GM23338 (cell line): ENCODE results near the gene PARL. TPM values are rescaled to one million over a fixed set of nuclear protein-coding genes. Genes with fewer than 3 reads are reported as not detected.
A peak's percentile ranks its signal among the peaks of the same experiment; 100 is the strongest.

Experiments used
- ATAC-seq: fragments of 200-7000 bp; cut with Tn5 transposase; 3 replicates; pipeline ENCODE4 v1.9.1; 2020
- DNase-seq: peaks from one replicate; pipeline ENCODE4 v3.0.0-alpha.2; 2015; ENCODE audit warnings: low spot score
- H2AFZ ChIP-seq: fragments of 200-600 bp; sonication (generic); 2 replicates; pipeline ENCODE4 v1.8.0; 2016; ENCODE audit warnings: antibody characterized with exemption, mild to moderate bottlenecking, moderate library complexity
- H3F3A ChIP-seq: fragments of 200-600 bp; sonication (generic); replicated peaks from 2 replicates; pipeline ENCODE4 v1.8.0; 2017; ENCODE audit warnings: antibody characterized with exemption, mixed run types, low read depth
- H3K27ac ChIP-seq: fragments of 200-600 bp; sonication (generic); 2 replicates; pipeline ENCODE4 v1.6.1; 2016; ENCODE audit warnings: low read depth
- H3K27me3 ChIP-seq: fragments of 200-600 bp; sonication (generic); 2 replicates; pipeline ENCODE4 v1.8.0; 2016; ENCODE audit warnings: mild to moderate bottlenecking, mixed run types, moderate library complexity; ENCODE audit not compliant: insufficient read depth
- H3K36me3 ChIP-seq: fragments of 200-600 bp; sonication (generic); 2 replicates; pipeline ENCODE4 v1.8.0; 2016; ENCODE audit warnings: mild to moderate bottlenecking; ENCODE audit not compliant: insufficient read depth
- H3K4me1 ChIP-seq: fragments of 200-600 bp; sonication (generic); 2 replicates; pipeline ENCODE4 v1.8.0; 2016; ENCODE audit warnings: mild to moderate bottlenecking, moderate library complexity; ENCODE audit not compliant: insufficient read depth
- H3K4me2 ChIP-seq: fragments of 200-600 bp; sonication (generic); 2 replicates; pipeline ENCODE4 v1.7.1; 2017; ENCODE audit warnings: mixed run types
- H3K4me3 ChIP-seq: fragments of 200-600 bp; sonication (generic); 2 replicates; pipeline ENCODE4 v1.6.1; 2016; ENCODE audit warnings: mixed run types
- H3K79me2 ChIP-seq: fragments of 200-600 bp; sonication (generic); replicated peaks from 2 replicates; pipeline ENCODE4 v1.8.0; 2017; ENCODE audit warnings: mild to moderate bottlenecking; ENCODE audit not compliant: insufficient read depth
- H3K9me2 ChIP-seq: fragments of 200-600 bp; sonication (generic); 2 replicates; pipeline ENCODE4 v1.8.0; 2017; ENCODE audit not compliant: insufficient read depth
- H4K20me1 ChIP-seq: fragments of 200-600 bp; sonication (generic); replicated peaks from 2 replicates; pipeline ENCODE4 v1.8.0; 2017; ENCODE audit warnings: mild to moderate bottlenecking; ENCODE audit not compliant: insufficient read depth
- H3K27ac Mint-ChIP-seq: 2 replicates; pipeline ENCODE4 v1.8.0; 2020; ENCODE audit warnings: inconsistent platforms, mild to moderate bottlenecking, moderate library complexity, mixed read lengths
- H3K27me3 Mint-ChIP-seq: 3 replicates; pipeline ENCODE4 v1.8.0; 2022; ENCODE audit warnings: low read depth, mild to moderate bottlenecking, moderate library complexity, mixed read lengths, inconsistent platforms; ENCODE audit not compliant: insufficient read depth, poor library complexity
- H3K36me3 Mint-ChIP-seq: 3 replicates; pipeline ENCODE4 v1.8.0; 2021; ENCODE audit warnings: low read depth, mild to moderate bottlenecking, inconsistent platforms, moderate library complexity, mixed read lengths
- H3K4me1 Mint-ChIP-seq: 3 replicates; pipeline ENCODE4 v1.8.0; 2020; ENCODE audit warnings: mild to moderate bottlenecking, inconsistent platforms, mixed read lengths
- H3K4me3 Mint-ChIP-seq: 3 replicates; pipeline ENCODE4 v1.8.0; 2021; ENCODE audit warnings: moderate library complexity, mild to moderate bottlenecking, inconsistent platforms, mixed read lengths
- H3K9me3 Mint-ChIP-seq: 3 replicates; pipeline ENCODE4 v1.8.0; 2020; ENCODE audit warnings: moderate library complexity, mild to moderate bottlenecking, inconsistent platforms, mixed read lengths
- CREB1 ChIP-seq: fragments of 250-450 bp; sonication (Bioruptor Pico); IDR thresholded peaks from 2 replicates; pipeline ENCODE4 v1.5.0; 2020; ENCODE audit warnings: low read depth, mild to moderate bottlenecking, moderate library complexity
- EZH2 ChIP-seq: fragments of 200-600 bp; sonication (generic); IDR thresholded peaks from one replicate; pipeline ENCODE4 v1.8.0; 2017; ENCODE audit warnings: antibody characterized with exemption, mild to moderate bottlenecking, low read depth; ENCODE audit not compliant: unreplicated experiment
- EZH2phosphoT487 ChIP-seq: fragments of 200-600 bp; sonication (generic); IDR thresholded peaks from one replicate; pipeline ENCODE4 v1.8.1; 2018; ENCODE audit warnings: antibody characterized with exemption; ENCODE audit not compliant: unreplicated experiment
- JUNB ChIP-seq: IDR thresholded peaks from one replicate; pipeline ENCODE4 v1.6.1; 2016; ENCODE audit warnings: antibody characterized with exemption; ENCODE audit not compliant: unreplicated experiment
- NANOG ChIP-seq: IDR thresholded peaks from 2 replicates; pipeline ENCODE4 v1.6.1; 2016; ENCODE audit warnings: antibody characterized with exemption, borderline replicate concordance
- POLR2AphosphoS5 ChIP-seq: IDR thresholded peaks from 2 replicates; pipeline ENCODE4 v1.6.1; 2016; ENCODE audit warnings: antibody characterized with exemption, low read depth
- STAT1 ChIP-seq: IDR thresholded peaks from one replicate; pipeline ENCODE4 v1.6.1; 2016; ENCODE audit warnings: antibody characterized with exemption; ENCODE audit not compliant: unreplicated experiment
- ZNF114 ChIP-seq: fragments of 250-450 bp; sonication (Bioruptor Pico); IDR thresholded peaks from 2 replicates; pipeline ENCODE4 v1.5.0; 2020; ENCODE audit warnings: mild to moderate bottlenecking, moderate library complexity
- ZNF331 ChIP-seq: fragments of 250-450 bp; sonication (Bioruptor Pico); IDR thresholded peaks from 2 replicates; pipeline ENCODE4 v1.5.0; 2020; ENCODE audit warnings: low read depth, mild to moderate bottlenecking, moderate library complexity
- polyA plus RNA-seq: library from polyadenylated mRNA; unstranded; fragments of >200 nt; fragmentation: Nextera tagmentation; extraction: Ambion mirVana; gene quantifications from 2 replicates; pipeline ENCODE4 v1.2.1, GENCODE V29; 2016
- total RNA-seq: library from RNA; depleted of rRNA; stranded (reverse); fragments of >200 nt; shearing (Covaris generic); gene quantifications from 2 replicates; pipeline ENCODE4 v1.2.3, GENCODE V29; 2014
- TF ChIP-seq, protein P1 (sequence below): IDR thresholded peaks from one replicate; pipeline ENCODE4 v1.6.1; 2018; ENCODE audit warnings: antibody characterized with exemption; ENCODE audit not compliant: unreplicated experiment
- TF ChIP-seq, protein P2 (sequence below): IDR thresholded peaks from 2 replicates; pipeline ENCODE4 v1.6.1; 2016; ENCODE audit warnings: antibody characterized with exemption
- TF ChIP-seq, protein P3 (sequence below): fragments of 250-450 bp; sonication (Bioruptor Pico); IDR thresholded peaks from 2 replicates; pipeline ENCODE4 v1.5.0; 2020; ENCODE audit warnings: mild to moderate bottlenecking, moderate library complexity
- TF ChIP-seq, protein P4 (sequence below), 2 experiments: fragments of 200-600 bp in 1 of 2; sonication (generic) in 1 of 2; conservative IDR thresholded peaks; 2 replicates each; pipeline versions ENCODE4 v1.5.1 to v1.6.1; 2016 to 2017; ENCODE audit warnings: antibody characterized with exemption in 2 of 2, low read depth in 2 of 2, mild to moderate bottlenecking in 2 of 2, moderate library complexity in 1 of 2

Gene PARL
- total and polyA plus RNA-seq, 2 experiments from 2014 or later, result 67.5 to 78.7 TPM

DNA sequence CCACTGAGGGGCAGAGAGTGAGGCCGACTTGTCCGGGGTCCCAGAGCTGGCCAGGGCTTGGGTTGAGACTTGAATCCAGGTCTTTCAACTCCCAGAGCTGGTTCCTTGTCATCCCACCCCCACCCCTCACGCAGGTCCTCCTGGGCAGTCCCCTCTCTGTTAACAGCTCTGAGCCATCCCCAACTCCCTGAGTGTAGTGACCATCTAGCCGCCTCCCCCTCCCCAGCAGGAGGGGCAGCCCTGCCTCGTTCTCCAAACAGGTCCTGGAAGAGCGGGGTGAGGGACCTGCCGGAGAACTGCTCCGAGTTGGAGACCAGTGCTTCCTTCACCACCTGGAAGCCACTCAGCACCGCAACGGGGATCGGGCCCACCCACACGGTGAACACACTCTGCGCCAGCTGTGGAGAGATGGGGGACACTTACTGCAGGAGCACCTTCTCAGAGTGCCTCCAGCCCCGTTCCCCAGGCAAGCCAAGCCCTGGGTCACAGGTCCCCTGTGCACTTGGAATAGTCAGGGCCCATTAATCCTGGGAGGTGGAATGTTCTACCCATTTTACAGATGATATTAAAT, 24.4 kb upstream of the PARL start:
- Mint-ChIP-seq H3K27ac (no peak overlapping the region), H3K27me3 (peaks cover 12% of the 10 kb centered on the region), H3K36me3 (no peaks in the 10 kb centered on the region), H3K9me3 (no peaks in the 10 kb centered on the region; the same call in 2 of the 3 replicates), H3K4me3 (no peak overlapping the region), H3K4me1 (peaks cover 4% of the 10 kb centered on the region)
- no peaks in the 10 kb centered on the region for H3K27me3 ChIP-seq
- no peaks in the 10 kb centered on the region for H3K36me3 ChIP-seq
- no peaks in the 10 kb centered on the region for H3K9me2 ChIP-seq
- DNase-seq (no peak), ATAC-seq (no peak)
- no peak overlapping the region for H3K4me3 ChIP-seq
- 0 out of 2 replicates have a peak overlapping the region, but pooled peaks have one; percentile 47 for H2AFZ ChIP-seq
- H3K4me1 ChIP-seq, result no peaks in the 10 kb centered on the region
- H3K79me2 ChIP-seq, result no peaks in the 10 kb centered on the region
- no peaks in the 10 kb centered on the region for H4K20me1 ChIP-seq
- H3K4me2 ChIP-seq, result no peak overlapping the region
- H3F3A ChIP-seq, result no peaks in the 10 kb centered on the region
- H3K27ac ChIP-seq, result no peak overlapping the region
- TF ChIP-seq, protein P1, sequence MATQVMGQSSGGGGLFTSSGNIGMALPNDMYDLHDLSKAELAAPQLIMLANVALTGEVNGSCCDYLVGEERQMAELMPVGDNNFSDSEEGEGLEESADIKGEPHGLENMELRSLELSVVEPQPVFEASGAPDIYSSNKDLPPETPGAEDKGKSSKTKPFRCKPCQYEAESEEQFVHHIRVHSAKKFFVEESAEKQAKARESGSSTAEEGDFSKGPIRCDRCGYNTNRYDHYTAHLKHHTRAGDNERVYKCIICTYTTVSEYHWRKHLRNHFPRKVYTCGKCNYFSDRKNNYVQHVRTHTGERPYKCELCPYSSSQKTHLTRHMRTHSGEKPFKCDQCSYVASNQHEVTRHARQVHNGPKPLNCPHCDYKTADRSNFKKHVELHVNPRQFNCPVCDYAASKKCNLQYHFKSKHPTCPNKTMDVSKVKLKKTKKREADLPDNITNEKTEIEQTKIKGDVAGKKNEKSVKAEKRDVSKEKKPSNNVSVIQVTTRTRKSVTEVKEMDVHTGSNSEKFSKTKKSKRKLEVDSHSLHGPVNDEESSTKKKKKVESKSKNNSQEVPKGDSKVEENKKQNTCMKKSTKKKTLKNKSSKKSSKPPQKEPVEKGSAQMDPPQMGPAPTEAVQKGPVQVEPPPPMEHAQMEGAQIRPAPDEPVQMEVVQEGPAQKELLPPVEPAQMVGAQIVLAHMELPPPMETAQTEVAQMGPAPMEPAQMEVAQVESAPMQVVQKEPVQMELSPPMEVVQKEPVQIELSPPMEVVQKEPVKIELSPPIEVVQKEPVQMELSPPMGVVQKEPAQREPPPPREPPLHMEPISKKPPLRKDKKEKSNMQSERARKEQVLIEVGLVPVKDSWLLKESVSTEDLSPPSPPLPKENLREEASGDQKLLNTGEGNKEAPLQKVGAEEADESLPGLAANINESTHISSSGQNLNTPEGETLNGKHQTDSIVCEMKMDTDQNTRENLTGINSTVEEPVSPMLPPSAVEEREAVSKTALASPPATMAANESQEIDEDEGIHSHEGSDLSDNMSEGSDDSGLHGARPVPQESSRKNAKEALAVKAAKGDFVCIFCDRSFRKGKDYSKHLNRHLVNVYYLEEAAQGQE, result no peak
- TF ChIP-seq CREB1 (CRISPR knock-in tag), result no peak
- no peak for TF ChIP-seq JUNB
- TF ChIP-seq, protein P2, sequence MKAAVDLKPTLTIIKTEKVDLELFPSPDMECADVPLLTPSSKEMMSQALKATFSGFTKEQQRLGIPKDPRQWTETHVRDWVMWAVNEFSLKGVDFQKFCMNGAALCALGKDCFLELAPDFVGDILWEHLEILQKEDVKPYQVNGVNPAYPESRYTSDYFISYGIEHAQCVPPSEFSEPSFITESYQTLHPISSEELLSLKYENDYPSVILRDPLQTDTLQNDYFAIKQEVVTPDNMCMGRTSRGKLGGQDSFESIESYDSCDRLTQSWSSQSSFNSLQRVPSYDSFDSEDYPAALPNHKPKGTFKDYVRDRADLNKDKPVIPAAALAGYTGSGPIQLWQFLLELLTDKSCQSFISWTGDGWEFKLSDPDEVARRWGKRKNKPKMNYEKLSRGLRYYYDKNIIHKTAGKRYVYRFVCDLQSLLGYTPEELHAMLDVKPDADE, result no peak
- TF ChIP-seq EZH2, result no peak
- no peak for TF ChIP-seq ZNF331 (CRISPR knock-in tag)
- TF ChIP-seq EZH2phosphoT487, result no peak
- TF ChIP-seq, protein P3, sequence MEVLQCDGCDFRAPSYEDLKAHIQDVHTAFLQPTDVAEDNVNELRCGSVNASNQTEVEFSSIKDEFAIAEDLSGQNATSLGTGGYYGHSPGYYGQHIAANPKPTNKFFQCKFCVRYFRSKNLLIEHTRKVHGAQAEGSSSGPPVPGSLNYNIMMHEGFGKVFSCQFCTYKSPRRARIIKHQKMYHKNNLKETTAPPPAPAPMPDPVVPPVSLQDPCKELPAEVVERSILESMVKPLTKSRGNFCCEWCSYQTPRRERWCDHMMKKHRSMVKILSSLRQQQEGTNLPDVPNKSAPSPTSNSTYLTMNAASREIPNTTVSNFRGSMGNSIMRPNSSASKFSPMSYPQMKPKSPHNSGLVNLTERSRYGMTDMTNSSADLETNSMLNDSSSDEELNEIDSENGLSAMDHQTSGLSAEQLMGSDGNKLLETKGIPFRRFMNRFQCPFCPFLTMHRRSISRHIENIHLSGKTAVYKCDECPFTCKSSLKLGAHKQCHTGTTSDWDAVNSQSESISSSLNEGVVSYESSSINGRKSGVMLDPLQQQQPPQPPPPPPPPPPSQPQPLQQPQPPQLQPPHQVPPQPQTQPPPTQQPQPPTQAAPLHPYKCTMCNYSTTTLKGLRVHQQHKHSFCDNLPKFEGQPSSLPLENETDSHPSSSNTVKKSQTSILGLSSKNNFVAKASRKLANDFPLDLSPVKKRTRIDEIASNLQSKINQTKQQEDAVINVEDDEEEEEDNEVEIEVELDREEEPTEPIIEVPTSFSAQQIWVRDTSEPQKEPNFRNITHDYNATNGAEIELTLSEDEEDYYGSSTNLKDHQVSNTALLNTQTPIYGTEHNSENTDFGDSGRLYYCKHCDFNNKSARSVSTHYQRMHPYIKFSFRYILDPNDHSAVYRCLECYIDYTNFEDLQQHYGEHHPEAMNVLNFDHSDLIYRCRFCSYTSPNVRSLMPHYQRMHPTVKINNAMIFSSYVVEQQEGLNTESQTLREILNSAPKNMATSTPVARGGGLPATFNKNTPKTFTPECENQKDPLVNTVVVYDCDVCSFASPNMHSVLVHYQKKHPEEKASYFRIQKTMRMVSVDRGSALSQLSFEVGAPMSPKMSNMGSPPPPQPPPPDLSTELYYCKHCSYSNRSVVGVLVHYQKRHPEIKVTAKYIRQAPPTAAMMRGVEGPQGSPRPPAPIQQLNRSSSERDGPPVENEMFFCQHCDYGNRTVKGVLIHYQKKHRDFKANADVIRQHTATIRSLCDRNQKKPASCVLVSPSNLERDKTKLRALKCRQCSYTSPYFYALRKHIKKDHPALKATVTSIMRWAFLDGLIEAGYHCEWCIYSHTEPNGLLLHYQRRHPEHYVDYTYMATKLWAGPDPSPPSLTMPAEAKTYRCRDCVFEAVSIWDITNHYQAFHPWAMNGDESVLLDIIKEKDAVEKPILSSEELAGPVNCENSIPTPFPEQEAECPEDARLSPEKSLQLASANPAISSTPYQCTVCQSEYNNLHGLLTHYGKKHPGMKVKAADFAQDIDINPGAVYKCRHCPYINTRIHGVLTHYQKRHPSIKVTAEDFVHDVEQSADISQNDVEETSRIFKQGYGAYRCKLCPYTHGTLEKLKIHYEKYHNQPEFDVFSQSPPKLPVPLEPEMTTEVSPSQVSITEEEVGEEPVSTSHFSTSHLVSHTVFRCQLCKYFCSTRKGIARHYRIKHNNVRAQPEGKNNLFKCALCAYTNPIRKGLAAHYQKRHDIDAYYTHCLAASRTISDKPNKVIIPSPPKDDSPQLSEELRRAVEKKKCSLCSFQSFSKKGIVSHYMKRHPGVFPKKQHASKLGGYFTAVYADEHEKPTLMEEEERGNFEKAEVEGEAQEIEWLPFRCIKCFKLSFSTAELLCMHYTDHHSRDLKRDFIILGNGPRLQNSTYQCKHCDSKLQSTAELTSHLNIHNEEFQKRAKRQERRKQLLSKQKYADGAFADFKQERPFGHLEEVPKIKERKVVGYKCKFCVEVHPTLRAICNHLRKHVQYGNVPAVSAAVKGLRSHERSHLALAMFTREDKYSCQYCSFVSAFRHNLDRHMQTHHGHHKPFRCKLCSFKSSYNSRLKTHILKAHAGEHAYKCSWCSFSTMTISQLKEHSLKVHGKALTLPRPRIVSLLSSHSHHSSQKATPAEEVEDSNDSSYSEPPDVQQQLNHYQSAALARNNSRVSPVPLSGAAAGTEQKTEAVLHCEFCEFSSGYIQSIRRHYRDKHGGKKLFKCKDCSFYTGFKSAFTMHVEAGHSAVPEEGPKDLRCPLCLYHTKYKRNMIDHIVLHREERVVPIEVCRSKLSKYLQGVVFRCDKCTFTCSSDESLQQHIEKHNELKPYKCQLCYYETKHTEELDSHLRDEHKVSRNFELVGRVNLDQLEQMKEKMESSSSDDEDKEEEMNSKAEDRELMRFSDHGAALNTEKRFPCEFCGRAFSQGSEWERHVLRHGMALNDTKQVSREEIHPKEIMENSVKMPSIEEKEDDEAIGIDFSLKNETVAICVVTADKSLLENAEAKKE (CRISPR knock-in tag), result no peak
- no peak for TF ChIP-seq ZNF114
- TF ChIP-seq, protein P4, sequence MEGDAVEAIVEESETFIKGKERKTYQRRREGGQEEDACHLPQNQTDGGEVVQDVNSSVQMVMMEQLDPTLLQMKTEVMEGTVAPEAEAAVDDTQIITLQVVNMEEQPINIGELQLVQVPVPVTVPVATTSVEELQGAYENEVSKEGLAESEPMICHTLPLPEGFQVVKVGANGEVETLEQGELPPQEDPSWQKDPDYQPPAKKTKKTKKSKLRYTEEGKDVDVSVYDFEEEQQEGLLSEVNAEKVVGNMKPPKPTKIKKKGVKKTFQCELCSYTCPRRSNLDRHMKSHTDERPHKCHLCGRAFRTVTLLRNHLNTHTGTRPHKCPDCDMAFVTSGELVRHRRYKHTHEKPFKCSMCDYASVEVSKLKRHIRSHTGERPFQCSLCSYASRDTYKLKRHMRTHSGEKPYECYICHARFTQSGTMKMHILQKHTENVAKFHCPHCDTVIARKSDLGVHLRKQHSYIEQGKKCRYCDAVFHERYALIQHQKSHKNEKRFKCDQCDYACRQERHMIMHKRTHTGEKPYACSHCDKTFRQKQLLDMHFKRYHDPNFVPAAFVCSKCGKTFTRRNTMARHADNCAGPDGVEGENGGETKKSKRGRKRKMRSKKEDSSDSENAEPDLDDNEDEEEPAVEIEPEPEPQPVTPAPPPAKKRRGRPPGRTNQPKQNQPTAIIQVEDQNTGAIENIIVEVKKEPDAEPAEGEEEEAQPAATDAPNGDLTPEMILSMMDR (conservative IDR thresholded peaks at IDR 0.05; ENCODE audit: low read depth in 2 of 2), result no peak
- TF ChIP-seq POLR2AphosphoS5, result no peak
- TF ChIP-seq NANOG, result no peak
- no peak for TF ChIP-seq STAT1
